Aorta (tissue), 5 donors: Measurements from ENCODE around the gene XKR3. TPM values are rescaled to one million over a fixed set of nuclear protein-coding genes. Genes with fewer than 3 reads are reported as not detected.

ENCODE experiments used
- ATAC-seq: fragments of 200-7000 bp; cut with Tn5 transposase; one replicate; pipeline ENCODE4 v1.9.1; 2022; ENCODE audit warnings: moderate library complexity; ENCODE audit not compliant: low FRiP score
- DNase-seq, 2 donors: peaks; one replicate each; pipeline ENCODE4 v3.0.0-alpha.2; 2020
- H3K27ac ChIP-seq, 2 donors: one replicate each; pipeline ENCODE4 v1.5.1; 2013; ENCODE audit warnings: low read length in 2 of 2, mild to moderate bottlenecking in 2 of 2, moderate library complexity in 2 of 2, control low read depth in 1 of 2, inconsistent platforms in 1 of 2, low read depth in 1 of 2
- H3K27me3 ChIP-seq, 2 donors: one replicate each; pipeline ENCODE4 v1.6.1; 2013; ENCODE audit warnings: control low read depth in 1 of 2, low read length in 1 of 2, mild to moderate bottlenecking in 1 of 2, moderate library complexity in 1 of 2; ENCODE audit not compliant: insufficient read depth in 2 of 2, control insufficient read depth in 1 of 2
- H3K36me3 ChIP-seq, 2 donors: one replicate each; pipeline ENCODE4 v1.6.1; 2013; ENCODE audit warnings: control low read depth in 1 of 2, low read length in 1 of 2, mild to moderate bottlenecking in 1 of 2; ENCODE audit not compliant: insufficient read depth in 2 of 2, control insufficient read depth in 1 of 2
- H3K4me1 ChIP-seq, 2 donors: one replicate each; pipeline ENCODE4 v1.6.1; 2013; ENCODE audit warnings: low read length in 2 of 2, control low read depth in 1 of 2, mild to moderate bottlenecking in 1 of 2, moderate library complexity in 1 of 2; ENCODE audit not compliant: insufficient read depth in 2 of 2, control insufficient read depth in 1 of 2
- H3K4me3 ChIP-seq, 2 donors: one replicate each; pipeline ENCODE4 v1.5.1; 2013; ENCODE audit warnings: low read length in 2 of 2, control low read depth in 1 of 2, mild to moderate bottlenecking in 1 of 2
- H3K9me3 ChIP-seq: one replicate; pipeline ENCODE4 v1.6.1; 2013; ENCODE audit warnings: mild to moderate bottlenecking, low read length; ENCODE audit not compliant: control insufficient read depth
- WGBS, 2 donors: extraction: QIAGEN DNeasy Blood & Tissue Kit; methylation state at CpG; one replicate each; pipeline ENCODE4 v1.1.7; 2013; 5-methylcytosine and 5-hydroxymethylcytosine counted together
- intact Hi-C, 2 donors: fragments of 100-400 bp; cut with DNase I; formaldehyde crosslinking; loops; one replicate each; pipeline versions ENCODE4 v1.14.2 to v1.15.0; 2022
- polyA plus RNA-seq, 2 donors: library from polyadenylated mRNA; stranded (reverse); fragments of 200-250 nt; gene quantifications; one replicate each; pipeline ENCODE4 v1.2.3, GENCODE V29; 2013
- total RNA-seq, 2 donors: library from RNA; stranded (reverse); fragmentation: NEBNext Ultra II Directional; extraction: Animal tissue kit (Norgen Biotek cat#: 25700); gene quantifications; one replicate each; pipeline ENCODE4 v1.2.1, GENCODE V29; 2021
- donor health status: healthy with polysubstance abuse.
- donor health status: Bipolar disorder and iron deficiency.
- donor health status: DM: no; HTN: no; CAD: no.
- donor health status: DM: no; HTN: no; CAD: no.
- donor health status: DM: yes; HTN: yes; CAD: no.

The XKR3 gene
- total and polyA plus RNA-seq, 4 donors = not detected

DNA sequence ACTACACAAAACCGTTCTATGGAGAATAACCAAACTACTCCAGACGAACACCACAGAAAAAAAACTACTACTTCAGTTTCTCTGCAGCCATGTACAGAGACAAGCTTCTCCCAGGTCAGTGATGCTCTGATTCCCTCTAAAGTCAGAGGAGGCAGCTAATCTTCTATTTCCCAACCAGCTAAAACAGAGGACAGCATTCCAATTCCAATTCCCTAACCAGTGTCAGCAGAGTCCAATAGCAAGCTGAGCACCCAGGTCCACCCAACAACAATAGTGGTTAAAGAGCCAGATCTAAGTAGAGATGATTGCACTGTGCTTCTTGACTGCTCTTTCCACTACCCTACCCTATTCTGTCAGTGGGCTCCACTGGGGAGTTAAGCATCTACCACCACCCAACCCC, 6.7 kb downstream of the XKR3 start:
- no peak overlapping the region for H3K27ac ChIP-seq
- intact Hi-C loops = no loop called here
- peak; percentile 29 for ATAC-seq
- 56 to 67% methylated on average over 2 of the region's 2 CpGs for whole genome bisulfite sequencing, 2 donors
- H3K36me3 ChIP-seq = no peaks in the 10 kb centered on the region
- H3K9me3 ChIP-seq = no peaks in the 10 kb centered on the region
- H3K27me3 ChIP-seq = no peaks in the 10 kb centered on the region
- no peaks in the 10 kb centered on the region for H3K4me1 ChIP-seq
- no peak overlapping the region for H3K4me3 ChIP-seq
- no peak for DNase-seq

DNA sequence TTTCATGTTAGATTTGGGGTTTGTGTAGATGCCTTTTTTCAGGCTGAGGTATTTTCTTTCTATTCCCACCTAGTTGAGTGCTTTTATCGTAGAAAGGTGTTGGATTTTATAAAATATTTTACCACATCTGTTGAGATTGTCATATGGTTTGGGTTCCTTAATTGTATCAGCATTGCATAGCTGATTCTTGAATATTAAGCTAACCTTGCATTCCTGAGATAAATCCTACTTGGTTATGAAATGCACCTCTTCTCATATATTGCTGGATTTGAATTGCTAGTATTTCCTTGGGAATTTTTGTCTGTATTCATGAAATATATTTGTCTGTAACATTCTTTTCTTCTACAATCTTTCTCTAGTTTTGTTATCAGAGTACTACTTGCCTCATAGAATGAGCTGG, 10.1 kb downstream of the XKR3 start:
- Histone ChIP-seq H3K9me3 (no peaks in the 10 kb centered on the region), H3K36me3 (no peaks in the 10 kb centered on the region), H3K4me3 (peak overlapping the region in 1 of 2 donors; percentile 10), H3K27me3 (no peaks in the 10 kb centered on the region), H3K4me1 (no peaks in the 10 kb centered on the region), H3K27ac (no peak overlapping the region)
- intact Hi-C loops = no loop called here
- no peak for DNase-seq
- no peak for ATAC-seq
- WGBS, 2 donors = 59 to 66% methylated on average over 1 of the region's 1 CpG

DNA sequence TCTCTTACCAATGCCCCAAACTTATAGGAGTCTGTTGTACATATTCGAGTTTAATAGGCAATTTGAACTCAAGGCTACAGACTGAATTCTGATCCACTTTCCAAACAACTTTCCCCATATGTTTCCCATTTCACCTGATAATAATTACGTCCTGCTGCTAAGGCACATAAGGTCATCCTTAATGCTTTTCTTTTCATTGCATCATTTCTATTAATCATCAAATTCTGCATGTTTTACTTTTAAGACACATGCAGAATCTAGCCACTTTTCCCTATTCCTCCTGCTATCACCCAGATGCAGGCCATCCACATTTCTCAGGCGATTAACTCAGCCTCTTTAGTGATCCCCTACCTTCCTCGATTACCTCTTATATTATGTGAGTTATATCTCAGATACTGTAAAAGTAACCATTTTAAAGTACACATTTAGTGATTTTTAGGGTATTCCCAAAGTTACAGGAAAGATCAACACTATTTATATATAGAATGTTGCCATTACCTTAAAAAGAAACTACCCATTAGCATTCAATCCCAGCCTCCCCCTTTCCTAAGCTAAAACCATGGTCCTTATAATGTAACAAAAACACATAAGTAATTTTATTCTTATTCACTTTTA, 14.9 kb downstream of the XKR3 start:
- Histone ChIP-seq H3K4me1 (peaks cover 0 to 4% of the 10 kb centered on the region in 2 donors), H3K27ac (no peak overlapping the region), H3K9me3 (no peaks in the 10 kb centered on the region), H3K27me3 (no peaks in the 10 kb centered on the region), H3K4me3 (no peak overlapping the region), H3K36me3 (no peaks in the 10 kb centered on the region)
- intact Hi-C loops = no loop called here
- no peak for DNase-seq
- ATAC-seq = no peak
- WGBS, 2 donors = 72 to 79% methylated on average over 4 of the region's 4 CpGs

DNA sequence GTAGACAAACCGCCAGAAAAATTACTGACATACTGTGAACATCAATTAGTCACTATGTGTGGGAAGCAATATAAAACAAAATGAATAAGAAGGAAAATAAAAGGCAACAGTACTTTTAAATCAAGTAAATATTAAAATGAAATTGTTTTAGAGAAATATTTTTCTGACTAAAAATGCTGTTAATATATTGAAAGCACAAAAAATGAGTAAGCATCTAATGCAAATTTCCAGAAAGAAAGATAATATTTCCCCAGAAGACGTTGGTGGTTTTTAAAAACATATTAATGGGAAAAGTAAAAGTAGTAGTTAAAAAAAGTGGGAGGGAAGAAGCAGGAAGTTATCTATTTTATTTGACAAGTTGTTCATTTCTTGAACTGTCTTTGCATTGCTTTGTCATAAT, 16.5 kb downstream of the XKR3 start:
- no peaks in the 10 kb centered on the region for H3K9me3 ChIP-seq
- no peak for DNase-seq
- no peaks in the 10 kb centered on the region for H3K36me3 ChIP-seq
- ATAC-seq = no peak
- intact Hi-C loops = no loop called here
- no peak overlapping the region for H3K4me3 ChIP-seq
- 43 to 44% methylated on average over 2 of the region's 2 CpGs for WGBS, 2 donors
- no peaks in the 10 kb centered on the region for H3K27me3 ChIP-seq
- H3K27ac ChIP-seq = no peak overlapping the region
- H3K4me1 ChIP-seq = peaks cover 0 to 4% of the 10 kb centered on the region in 2 donors

DNA sequence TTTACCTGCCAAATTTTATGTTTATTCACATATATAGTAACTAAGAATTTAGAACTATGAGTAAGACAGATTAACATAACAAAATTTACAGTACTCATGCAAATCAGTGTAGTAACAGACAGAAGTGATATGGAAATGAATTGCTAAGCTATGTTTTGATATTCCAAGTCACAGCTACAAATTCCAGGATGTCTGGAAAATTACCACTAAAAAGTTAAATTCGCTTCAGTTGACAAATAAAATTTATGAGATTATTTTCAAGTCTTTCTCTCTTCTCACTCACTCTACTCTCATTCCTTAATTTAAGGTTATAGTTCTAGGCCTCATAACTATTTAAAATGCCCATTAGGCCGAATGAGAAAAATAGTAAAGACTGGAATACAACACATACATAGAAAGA, 18.1 kb downstream of the XKR3 start:
- DNase-seq = no peak
- no peaks in the 10 kb centered on the region for H3K9me3 ChIP-seq
- intact Hi-C loops = no loop called here
- H3K4me1 ChIP-seq = peaks cover 0 to 4% of the 10 kb centered on the region in 2 donors
- no peak for ATAC-seq
- no peaks in the 10 kb centered on the region for H3K36me3 ChIP-seq
- H3K4me3 ChIP-seq = no peak overlapping the region
- WGBS, 2 donors = 32 to 50% methylated on average over 2 of the region's 2 CpGs
- H3K27ac ChIP-seq = no peak overlapping the region
- H3K27me3 ChIP-seq = no peaks in the 10 kb centered on the region

DNA sequence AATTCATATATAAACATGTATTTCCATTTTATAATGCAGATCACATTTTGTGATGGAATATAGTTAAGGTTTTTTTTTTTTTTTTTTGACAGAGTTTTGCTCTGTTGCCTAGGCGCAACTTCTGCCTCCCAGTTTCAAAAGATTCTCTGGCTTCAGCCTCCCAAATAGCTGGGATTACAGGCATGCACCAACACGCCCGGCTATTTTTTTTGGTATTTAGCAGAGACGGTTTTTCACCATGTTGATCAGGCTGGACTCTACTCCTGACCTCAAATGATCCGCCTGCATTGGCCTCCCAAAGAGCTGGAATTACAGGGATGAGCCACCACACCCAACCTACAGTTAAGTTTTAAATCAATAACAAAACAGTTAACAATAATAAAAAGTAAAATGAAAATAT, 18.8 kb downstream of the XKR3 start:
- H3K9me3 ChIP-seq = no peaks in the 10 kb centered on the region
- intact Hi-C loops = no loop called here
- DNase-seq (no peak), ATAC-seq (no peak)
- H3K27ac ChIP-seq = no peak overlapping the region
- H3K4me3 ChIP-seq = no peak overlapping the region
- peaks cover 0 to 4% of the 10 kb centered on the region in 2 donors for H3K4me1 ChIP-seq
- H3K27me3 ChIP-seq = no peaks in the 10 kb centered on the region
- 78 to 82% methylated on average over 5 of the region's 5 CpGs for WGBS, 2 donors
- H3K36me3 ChIP-seq = no peaks in the 10 kb centered on the region

DNA sequence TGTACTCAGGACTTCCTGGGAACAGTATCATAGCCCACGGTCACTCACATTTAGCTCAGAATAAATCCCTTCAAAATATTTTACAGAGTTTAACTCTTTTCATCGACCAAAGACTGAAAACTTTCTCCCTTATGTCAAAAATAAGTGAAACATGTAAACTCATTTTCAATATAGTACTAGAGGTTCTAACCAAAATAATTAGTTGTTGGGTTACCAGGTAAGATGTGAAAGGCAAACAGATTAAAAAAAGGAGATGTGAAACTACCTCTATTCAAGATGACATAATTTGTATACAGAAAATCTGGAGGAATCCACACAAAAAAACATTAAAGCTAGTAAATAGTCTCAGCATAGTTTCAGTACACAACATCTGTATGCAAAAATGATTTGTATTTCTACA, 20.3 kb downstream of the XKR3 start:
- Histone ChIP-seq H3K27ac (no peak overlapping the region), H3K36me3 (no peaks in the 10 kb centered on the region), H3K4me3 (no peak overlapping the region), H3K9me3 (no peaks in the 10 kb centered on the region), H3K4me1 (peaks cover 0 to 3% of the 10 kb centered on the region in 2 donors), H3K27me3 (no peaks in the 10 kb centered on the region)
- ATAC-seq (no peak), DNase-seq (no peak)
- intact Hi-C loops = no loop called here
- 61 to 65% methylated on average over 2 of the region's 2 CpGs for WGBS, 2 donors

DNA sequence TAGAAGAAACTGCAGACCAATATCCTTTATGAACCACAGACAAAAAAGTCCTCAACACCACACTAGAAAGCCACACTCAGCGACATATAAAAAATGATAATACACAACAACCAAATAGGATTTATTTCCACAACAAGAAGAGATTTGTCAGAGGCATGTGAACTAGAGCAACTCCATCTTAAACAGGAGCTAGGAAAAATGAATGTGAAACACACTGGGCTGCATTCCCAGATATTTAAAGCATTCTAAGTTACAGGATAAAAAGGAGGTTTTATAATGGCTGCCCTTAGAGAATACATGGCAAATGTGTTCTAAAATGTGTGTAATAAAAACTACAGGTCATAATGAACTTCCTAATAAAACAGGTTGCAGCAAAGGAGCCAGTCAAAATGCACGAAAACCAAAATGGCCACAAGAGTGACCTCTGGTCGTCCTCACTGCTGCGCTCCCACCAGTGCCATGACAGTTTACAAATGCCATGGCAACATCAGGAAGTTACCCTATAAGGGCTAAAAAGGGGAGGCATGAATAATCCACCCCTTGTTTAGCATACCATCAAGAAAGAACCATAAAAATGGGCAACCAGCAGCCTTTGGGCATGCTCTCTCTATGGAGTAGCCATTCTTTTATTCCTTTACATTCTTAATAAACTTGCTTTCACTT, 21.8 kb downstream of the XKR3 start:
- H3K4me3 ChIP-seq = no peak overlapping the region
- H3K4me1 ChIP-seq = no peaks in the 10 kb centered on the region
- DNase-seq (no peak), ATAC-seq (no peak)
- no peaks in the 10 kb centered on the region for H3K9me3 ChIP-seq
- intact Hi-C loops = no loop called here
- 76 to 77% methylated on average over 4 of the region's 4 CpGs for WGBS, 2 donors
- H3K27ac ChIP-seq = no peak overlapping the region
- H3K27me3 ChIP-seq = no peaks in the 10 kb centered on the region
- no peaks in the 10 kb centered on the region for H3K36me3 ChIP-seq

DNA sequence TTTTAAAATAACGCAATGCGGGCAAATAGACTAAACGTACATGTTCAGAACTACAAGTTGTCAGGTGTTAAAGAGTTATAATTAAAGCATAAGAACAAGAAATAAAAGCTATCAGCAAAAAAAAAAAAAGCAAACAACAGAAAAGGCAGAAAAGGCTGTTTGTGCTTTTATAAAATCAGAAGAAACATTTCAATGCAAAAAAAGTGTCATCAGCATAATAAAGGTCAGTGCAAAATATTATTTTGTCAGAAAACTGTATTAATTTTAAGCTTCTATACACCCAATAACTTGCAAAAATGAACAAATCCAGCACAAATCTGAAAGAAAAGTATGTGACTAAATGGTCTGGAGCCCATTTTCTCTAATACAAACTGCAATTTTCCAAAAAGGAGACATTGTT, 23.6 kb downstream of the XKR3 start:
- Histone ChIP-seq H3K36me3 (no peaks in the 10 kb centered on the region), H3K27ac (no peak overlapping the region), H3K4me1 (no peaks in the 10 kb centered on the region), H3K9me3 (no peaks in the 10 kb centered on the region), H3K27me3 (no peaks in the 10 kb centered on the region), H3K4me3 (no peak overlapping the region)
- intact Hi-C loops = no loop called here
- DNase-seq (no peak), ATAC-seq (no peak)
- 88% methylated on average over 3 of the region's 3 CpGs for WGBS, 2 donors
